Measurements from ENCODE around the gene AKAP1. TPM values are rescaled to one million over a fixed set of nuclear protein-coding genes. Genes with fewer than 3 reads are reported as not detected.

Gene AKAP1
- total and polyA plus RNA-seq, 9 of the 15 experiments (the other 6 are each of a cell fraction or from before 2014, with no cell fraction given), result 12.9 to 63.8 (median 36.4) TPM

DNA sequence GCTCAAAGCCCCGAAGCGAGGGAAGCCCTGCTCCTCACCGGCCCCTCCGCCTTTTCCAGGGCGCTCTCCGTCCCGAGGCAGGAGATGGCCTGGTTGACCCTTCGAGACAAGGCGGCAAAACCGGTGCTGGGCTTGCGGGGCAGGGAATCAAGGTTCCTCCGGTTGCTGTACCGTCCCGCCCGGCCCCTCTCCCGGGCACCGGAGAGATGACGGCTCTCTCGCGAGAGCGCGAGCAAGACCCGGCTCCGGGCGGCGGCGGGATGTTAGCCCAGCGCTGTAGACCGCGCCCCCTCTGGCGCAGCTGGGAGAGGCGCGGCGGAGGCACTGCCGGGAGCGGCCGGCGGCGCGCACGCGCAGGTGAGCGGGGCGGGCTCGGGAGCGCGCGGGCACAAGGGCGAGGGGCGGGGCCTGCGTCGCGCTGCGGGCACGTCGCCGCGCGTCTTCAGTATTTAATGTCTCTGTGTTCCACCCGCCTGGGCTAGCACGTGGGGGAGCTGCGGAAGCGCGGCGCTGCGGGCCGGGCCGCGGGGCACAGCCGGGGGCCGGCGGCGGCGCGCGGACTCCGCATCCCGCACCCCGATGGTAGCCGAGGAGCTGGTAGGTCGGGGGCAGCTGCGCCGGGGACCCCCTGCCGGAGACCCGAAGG lies at the start of gene AKAP1 (continued):
- TF ChIP-seq ZNF175 (CRISPR knock-in tag; IDR thresholded peaks at IDR 0.05; ENCODE audit: low read depth), result 0 out of 2 replicates have a peak, but pooled peaks have one; percentile 35
- peak; percentile 9; the same call in 1 of the 2 replicates for TF ChIP-seq BCOR (IDR thresholded peaks at IDR 0.05)
- TF ChIP-seq RCOR1 (IDR thresholded peaks at IDR 0.05; ENCODE audit: borderline replicate concordance in 1 of 2, low read depth in 2 of 2, low read length in 2 of 2), result no peak; a peak in 1 of 4 replicates
- TF ChIP-seq CHD2 (IDR thresholded peaks at IDR 0.05; ENCODE audit: low read depth, low read length), result peak; percentile 99
- TF ChIP-seq KHSRP (IDR thresholded peaks at IDR 0.05), result no peak
- TF ChIP-seq SRF (CRISPR knock-in tag; IDR thresholded peaks at IDR 0.05), result no peak; a peak in 1 of 4 replicates
- TF ChIP-seq, protein P1, sequence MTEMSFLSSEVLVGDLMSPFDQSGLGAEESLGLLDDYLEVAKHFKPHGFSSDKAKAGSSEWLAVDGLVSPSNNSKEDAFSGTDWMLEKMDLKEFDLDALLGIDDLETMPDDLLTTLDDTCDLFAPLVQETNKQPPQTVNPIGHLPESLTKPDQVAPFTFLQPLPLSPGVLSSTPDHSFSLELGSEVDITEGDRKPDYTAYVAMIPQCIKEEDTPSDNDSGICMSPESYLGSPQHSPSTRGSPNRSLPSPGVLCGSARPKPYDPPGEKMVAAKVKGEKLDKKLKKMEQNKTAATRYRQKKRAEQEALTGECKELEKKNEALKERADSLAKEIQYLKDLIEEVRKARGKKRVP (CRISPR knock-in tag; IDR thresholded peaks at IDR 0.05), result peak; percentile 64
- TF ChIP-seq TCF7L2 (IDR thresholded peaks at IDR 0.05; ENCODE audit: low read depth, low read length), result 0 out of 2 replicates have a peak, but pooled peaks have one; percentile 33
- TF ChIP-seq ZFX (CRISPR knock-in tag; IDR thresholded peaks at IDR 0.05), result peak; percentile 50; the same call in 1 of the 2 replicates
- TF ChIP-seq, protein P2, sequence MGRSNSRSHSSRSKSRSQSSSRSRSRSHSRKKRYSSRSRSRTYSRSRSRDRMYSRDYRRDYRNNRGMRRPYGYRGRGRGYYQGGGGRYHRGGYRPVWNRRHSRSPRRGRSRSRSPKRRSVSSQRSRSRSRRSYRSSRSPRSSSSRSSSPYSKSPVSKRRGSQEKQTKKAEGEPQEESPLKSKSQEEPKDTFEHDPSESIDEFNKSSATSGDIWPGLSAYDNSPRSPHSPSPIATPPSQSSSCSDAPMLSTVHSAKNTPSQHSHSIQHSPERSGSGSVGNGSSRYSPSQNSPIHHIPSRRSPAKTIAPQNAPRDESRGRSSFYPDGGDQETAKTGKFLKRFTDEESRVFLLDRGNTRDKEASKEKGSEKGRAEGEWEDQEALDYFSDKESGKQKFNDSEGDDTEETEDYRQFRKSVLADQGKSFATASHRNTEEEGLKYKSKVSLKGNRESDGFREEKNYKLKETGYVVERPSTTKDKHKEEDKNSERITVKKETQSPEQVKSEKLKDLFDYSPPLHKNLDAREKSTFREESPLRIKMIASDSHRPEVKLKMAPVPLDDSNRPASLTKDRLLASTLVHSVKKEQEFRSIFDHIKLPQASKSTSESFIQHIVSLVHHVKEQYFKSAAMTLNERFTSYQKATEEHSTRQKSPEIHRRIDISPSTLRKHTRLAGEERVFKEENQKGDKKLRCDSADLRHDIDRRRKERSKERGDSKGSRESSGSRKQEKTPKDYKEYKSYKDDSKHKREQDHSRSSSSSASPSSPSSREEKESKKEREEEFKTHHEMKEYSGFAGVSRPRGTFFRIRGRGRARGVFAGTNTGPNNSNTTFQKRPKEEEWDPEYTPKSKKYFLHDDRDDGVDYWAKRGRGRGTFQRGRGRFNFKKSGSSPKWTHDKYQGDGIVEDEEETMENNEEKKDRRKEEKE (IDR thresholded peaks at IDR 0.05; ENCODE audit: borderline replicate concordance in 1 of 2, control insufficient read depth in 1 of 2, low read depth in 2 of 2, low read length in 1 of 2), result 0 out of 4 replicates have a peak, but pooled peaks of 1 of the 2 experiments have one; percentile 23
- peak; percentile 84 for TF ChIP-seq POLR2AphosphoS5 (IDR thresholded peaks at IDR 0.05; ENCODE audit: control insufficient read depth, insufficient read depth, low read depth, low read length)
- TF ChIP-seq, protein P3, sequence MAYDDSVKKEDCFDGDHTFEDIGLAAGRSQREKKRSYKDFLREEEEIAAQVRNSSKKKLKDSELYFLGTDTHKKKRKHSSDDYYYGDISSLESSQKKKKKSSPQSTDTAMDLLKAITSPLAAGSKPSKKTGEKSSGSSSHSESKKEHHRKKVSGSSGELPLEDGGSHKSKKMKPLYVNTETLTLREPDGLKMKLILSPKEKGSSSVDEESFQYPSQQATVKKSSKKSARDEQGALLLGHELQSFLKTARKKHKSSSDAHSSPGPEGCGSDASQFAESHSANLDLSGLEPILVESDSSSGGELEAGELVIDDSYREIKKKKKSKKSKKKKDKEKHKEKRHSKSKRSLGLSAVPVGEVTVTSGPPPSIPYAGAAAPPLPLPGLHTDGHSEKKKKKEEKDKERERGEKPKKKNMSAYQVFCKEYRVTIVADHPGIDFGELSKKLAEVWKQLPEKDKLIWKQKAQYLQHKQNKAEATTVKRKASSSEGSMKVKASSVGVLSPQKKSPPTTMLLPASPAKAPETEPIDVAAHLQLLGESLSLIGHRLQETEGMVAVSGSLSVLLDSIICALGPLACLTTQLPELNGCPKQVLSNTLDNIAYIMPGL (CRISPR knock-in tag; IDR thresholded peaks at IDR 0.05), result peak; percentile 89; the same call in 1 of the 2 replicates
- TF ChIP-seq, protein P4, sequence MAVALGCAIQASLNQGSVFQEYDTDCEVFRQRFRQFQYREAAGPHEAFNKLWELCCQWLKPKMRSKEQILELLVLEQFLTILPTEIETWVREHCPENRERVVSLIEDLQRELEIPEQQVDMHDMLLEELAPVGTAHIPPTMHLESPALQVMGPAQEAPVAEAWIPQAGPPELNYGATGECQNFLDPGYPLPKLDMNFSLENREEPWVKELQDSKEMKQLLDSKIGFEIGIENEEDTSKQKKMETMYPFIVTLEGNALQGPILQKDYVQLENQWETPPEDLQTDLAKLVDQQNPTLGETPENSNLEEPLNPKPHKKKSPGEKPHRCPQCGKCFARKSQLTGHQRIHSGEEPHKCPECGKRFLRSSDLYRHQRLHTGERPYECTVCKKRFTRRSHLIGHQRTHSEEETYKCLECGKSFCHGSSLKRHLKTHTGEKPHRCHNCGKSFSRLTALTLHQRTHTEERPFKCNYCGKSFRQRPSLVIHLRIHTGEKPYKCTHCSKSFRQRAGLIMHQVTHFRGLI (CRISPR knock-in tag; IDR thresholded peaks at IDR 0.05), result no peak
- TF ChIP-seq RBM17 (IDR thresholded peaks at IDR 0.05; ENCODE audit: borderline replicate concordance, low read depth, low read length), result no peak
- TF ChIP-seq, protein P5, sequence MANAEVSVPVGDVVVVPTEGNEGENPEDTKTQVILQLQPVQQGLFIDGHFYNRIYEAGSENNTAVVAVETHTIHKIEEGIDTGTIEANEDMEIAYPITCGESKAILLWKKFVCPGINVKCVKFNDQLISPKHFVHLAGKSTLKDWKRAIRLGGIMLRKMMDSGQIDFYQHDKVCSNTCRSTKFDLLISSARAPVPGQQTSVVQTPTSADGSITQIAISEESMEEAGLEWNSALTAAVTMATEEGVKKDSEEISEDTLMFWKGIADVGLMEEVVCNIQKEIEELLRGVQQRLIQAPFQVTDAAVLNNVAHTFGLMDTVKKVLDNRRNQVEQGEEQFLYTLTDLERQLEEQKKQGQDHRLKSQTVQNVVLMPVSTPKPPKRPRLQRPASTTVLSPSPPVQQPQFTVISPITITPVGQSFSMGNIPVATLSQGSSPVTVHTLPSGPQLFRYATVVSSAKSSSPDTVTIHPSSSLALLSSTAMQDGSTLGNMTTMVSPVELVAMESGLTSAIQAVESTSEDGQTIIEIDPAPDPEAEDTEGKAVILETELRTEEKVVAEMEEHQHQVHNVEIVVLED (CRISPR knock-in tag; IDR thresholded peaks at IDR 0.05), result peak; percentile 84
- TF ChIP-seq ZNF444 (CRISPR knock-in tag; IDR thresholded peaks at IDR 0.05), result no peak
- peak; percentile 58 for TF ChIP-seq JUND (IDR thresholded peaks at IDR 0.05; ENCODE audit: borderline replicate concordance, low read depth, low read length)
- no peak; the same call in 2 of the 3 replicates for TF ChIP-seq JUND (tag; IDR thresholded peaks at IDR 0.05; ENCODE audit: borderline replicate concordance, low read depth, low read length)

Data from K562 (cell line).